Omental fat pad (tissue), 4 donors: ENCODE results near the gene BRINP1. TPM values are rescaled to one million over a fixed set of nuclear protein-coding genes. Genes with fewer than 3 reads are reported as not detected.
"Not testable (repeated sequence)": the region's sequence is repeated elsewhere in the genome, so short reads cannot be mapped to it uniquely, and the experiment has no call there.

ENCODE experiments used
- ATAC-seq: fragments of 150-250 bp; one replicate; pipeline ENCODE4 v1.9.1; 2016; ENCODE audit warnings: mild to moderate bottlenecking, moderate library complexity; ENCODE audit not compliant: low FRiP score
- DNase-seq: peaks from one replicate; pipeline ENCODE4 v3.0.0-alpha.2; 2019; ENCODE audit warnings: low spot score
- CTCF ChIP-seq, 3 donors: fragments of 450-650 bp; IDR thresholded peaks; one replicate each; pipeline ENCODE4 v1.5.1; 2016 to 2017; ENCODE audit warnings: antibody characterized with exemption in 3 of 3, mild to moderate bottlenecking in 3 of 3, moderate library complexity in 2 of 3
- total RNA-seq, 4 donors: library from RNA; depleted of rRNA; stranded (reverse); fragments of >200 nt; gene quantifications; one replicate each; pipeline ENCODE4 v1.1.0, GENCODE V29; 2016

Gene BRINP1
- total RNA-seq, 4 donors from 2014 or later: 0.24 to 0.37 TPM; not detected in 2

GRCh38 chr9:119180897-119181296 is 188.3 kb downstream of the BRINP1 start:
- ATAC-seq: no peak
- DNase-seq: no peak
- TF ChIP-seq CTCF (IDR thresholded peaks at IDR 0.05): no peak

- DNase-seq (no peak), ATAC-seq (no peak)
- no peak for TF ChIP-seq CTCF (IDR thresholded peaks at IDR 0.05)
These were observed 189.5 kb downstream of the BRINP1 start for GRCh38 chr9:119179701-119180100.

DNA sequence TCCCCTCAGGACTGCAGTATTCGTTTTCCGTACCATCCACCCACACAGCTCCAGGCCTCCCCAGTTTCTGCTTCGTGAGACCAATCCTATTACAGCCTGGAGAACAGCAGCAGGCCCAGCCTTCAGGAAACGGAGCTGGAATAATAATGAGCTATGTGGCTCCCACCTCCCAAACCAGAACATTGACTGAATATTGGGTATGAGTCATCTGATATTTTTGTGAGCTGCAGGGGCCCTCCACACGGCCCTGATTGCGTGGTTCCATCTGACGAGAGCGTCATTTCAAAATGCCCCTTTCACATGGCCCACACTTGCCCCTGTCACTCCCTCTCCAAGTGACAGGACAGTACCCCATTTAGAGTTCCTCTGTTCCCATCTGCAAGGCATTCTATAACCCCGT is 192.0 kb downstream of the BRINP1 start:
- no peak for TF ChIP-seq CTCF (IDR thresholded peaks at IDR 0.05)
- no peak for ATAC-seq
- DNase-seq: no peak

DNA sequence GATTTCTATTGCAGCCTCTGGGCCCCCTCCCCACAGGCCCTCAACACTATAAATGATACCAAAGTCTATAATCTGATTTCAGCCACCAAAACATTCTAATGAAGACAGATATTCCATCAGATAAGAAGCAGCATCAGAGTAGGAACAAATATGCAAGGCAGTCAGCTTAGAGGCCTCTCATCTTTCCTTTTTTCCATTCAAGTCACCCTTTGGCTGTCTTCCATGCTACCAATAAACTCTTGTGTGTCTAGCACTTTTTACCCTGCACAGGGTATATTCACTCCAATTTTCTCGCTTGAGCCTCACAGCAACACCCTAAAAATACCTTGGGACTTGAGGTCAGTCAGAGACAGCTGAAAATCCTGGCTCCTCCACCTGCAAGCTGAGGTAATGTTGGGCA is 193.7 kb downstream of the BRINP1 start:
- DNase-seq (no peak), ATAC-seq (no peak)
- TF ChIP-seq CTCF (IDR thresholded peaks at IDR 0.05): no peak

DNA sequence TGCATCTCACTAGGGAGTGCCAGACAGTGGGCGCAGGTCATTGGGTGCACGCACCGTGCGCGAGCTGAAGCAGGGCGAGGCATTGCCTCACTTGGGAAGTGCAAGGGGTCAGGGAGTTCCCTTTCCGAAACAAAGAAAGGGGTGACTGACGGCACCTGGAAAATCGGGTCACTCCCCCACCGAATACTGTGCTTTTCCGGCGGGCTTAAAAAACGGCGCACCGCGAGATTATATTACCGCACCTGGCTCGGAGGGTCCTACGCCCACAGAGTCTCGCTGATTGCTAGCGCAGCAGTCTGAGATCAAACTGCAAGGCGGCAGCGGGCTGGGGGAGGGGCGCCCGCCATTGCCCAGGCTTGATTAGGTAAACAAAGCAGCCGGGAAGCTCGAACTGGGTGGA is 200.0 kb downstream of the BRINP1 start:
- ATAC-seq, DNase-seq: not testable (repeated sequence)

GRCh38 chr9:119167876-119168275 is 201.4 kb downstream of the BRINP1 start:
- TF ChIP-seq CTCF (IDR thresholded peaks at IDR 0.05): no peak
- DNase-seq: no peak
- no peak for ATAC-seq

- ATAC-seq (no peak), DNase-seq (no peak)
- no peak for TF ChIP-seq CTCF (IDR thresholded peaks at IDR 0.05)
These were observed 202.0 kb downstream of the BRINP1 start for GRCh38 chr9:119167267-119167666.

- no peak for TF ChIP-seq CTCF (IDR thresholded peaks at IDR 0.05)
- DNase-seq (no peak), ATAC-seq (no peak)
These were observed 203.1 kb downstream of the BRINP1 start for GRCh38 chr9:119166096-119166495.
